K562 (cell line): ENCODE data around the gene TMEM164. TPM values are rescaled to one million over a fixed set of nuclear protein-coding genes. Genes with fewer than 3 reads are reported as not detected.

Experiments
- ARID3A ChIP-seq: IDR thresholded peaks from 2 replicates; pipeline ENCODE4 v1.6.1; 2012; ENCODE audit warnings: low read depth, low read length, improper control_type of control experiment, borderline replicate concordance
- ESRRB ChIP-seq: fragments of 250-450 bp; sonication (Bioruptor Pico); IDR thresholded peaks from 2 replicates; pipeline ENCODE4 v1.5.0; 2020; ENCODE audit warnings: mild to moderate bottlenecking, moderate library complexity, borderline replicate concordance
- EZH2 ChIP-seq: IDR thresholded peaks from 2 replicates; pipeline ENCODE4 v1.6.1; 2012; ENCODE audit warnings: low read depth, mild to moderate bottlenecking, inconsistent platforms, low read length, borderline replicate concordance
- KAT8 ChIP-seq: fragments of 450-650 bp; IDR thresholded peaks from 2 replicates; pipeline ENCODE4 v1.6.1; 2016; ENCODE audit warnings: low read depth, mild to moderate bottlenecking
- KDM4B ChIP-seq, 2 experiments: fragments of 450-650 bp in 1 of 2; sonication (generic) in 1 of 2; IDR thresholded peaks; 2 replicates each; pipeline ENCODE4 v1.6.1; 2016 to 2017; ENCODE audit warnings: borderline replicate concordance in 2 of 2, antibody characterized with exemption in 1 of 2, low read depth in 1 of 2, mild to moderate bottlenecking in 1 of 2
- KLF6 ChIP-seq: fragments of 250-450 bp; sonication (Bioruptor Pico); IDR thresholded peaks from 2 replicates; pipeline ENCODE4 v1.4.0; 2020; ENCODE audit warnings: mild to moderate bottlenecking, moderate library complexity, borderline replicate concordance
- NCOA4 ChIP-seq: fragments of 450-650 bp; IDR thresholded peaks from 2 replicates; pipeline ENCODE4 v1.6.1; 2018; ENCODE audit warnings: mild to moderate bottlenecking; ENCODE audit not compliant: partially characterized antibody
- RBM14 ChIP-seq: fragments of 200-400 bp; formaldehyde crosslinking; IDR thresholded peaks from 2 replicates; pipeline ENCODE4 v1.6.1; 2018; ENCODE audit warnings: low read depth, mild to moderate bottlenecking, low read length, moderate library complexity, borderline replicate concordance; ENCODE audit not compliant: insufficient read depth
- RBM15 ChIP-seq: fragments of 200-400 bp; formaldehyde crosslinking; IDR thresholded peaks from 2 replicates; pipeline ENCODE4 v1.6.1; 2018; ENCODE audit warnings: mild to moderate bottlenecking, low read length, moderate library complexity; ENCODE audit not compliant: insufficient read depth
- SIRT6 ChIP-seq: IDR thresholded peaks from one replicate; pipeline ENCODE4 v1.6.1; 2012; ENCODE audit warnings: low read depth, mild to moderate bottlenecking, control low read depth, inconsistent platforms, low read length, moderate library complexity
- SRSF3 ChIP-seq: fragments of 200-400 bp; formaldehyde crosslinking; IDR thresholded peaks from 2 replicates; pipeline ENCODE4 v1.6.1; 2016; ENCODE audit warnings: mild to moderate bottlenecking, low read length, moderate library complexity; ENCODE audit not compliant: insufficient read depth
- TBL1XR1 ChIP-seq, 2 experiments: IDR thresholded peaks; 2 replicates each; pipeline ENCODE4 v1.6.1; 2012; ENCODE audit warnings: improper control_type of control experiment in 2 of 2, low read length in 2 of 2, mild to moderate bottlenecking in 1 of 2
- TRIM25 ChIP-seq: fragments of 450-650 bp; IDR thresholded peaks from 2 replicates; pipeline ENCODE4 v1.7.0; 2016; ENCODE audit warnings: borderline replicate concordance
- ZNF143 ChIP-seq: sonication (generic); formaldehyde crosslinking; IDR thresholded peaks from 2 replicates; pipeline ENCODE4 v1.9.0; 2022; ENCODE audit warnings: mild to moderate bottlenecking, missing genetic modification reagents
- ZNF408 ChIP-seq: fragments of 250-450 bp; sonication (Bioruptor Pico); IDR thresholded peaks from 2 replicates; pipeline ENCODE4 v1.4.0; 2020; ENCODE audit warnings: low read depth, mild to moderate bottlenecking, moderate library complexity
- ZNF511 ChIP-seq: sonication (generic); formaldehyde crosslinking; IDR thresholded peaks from 2 replicates; pipeline ENCODE4 v1.8.0; 2022; ENCODE audit warnings: mild to moderate bottlenecking, missing genetic modification reagents
- ZNF766 ChIP-seq: fragments of 200-800 bp; sonication (Bioruptor generic); conservative IDR thresholded peaks from 2 replicates; pipeline ENCODE4 v1.6.1; 2016; ENCODE audit warnings: missing genetic modification characterization, missing compliant biosample characterization
- polyA plus RNA-seq, 8 experiments: library from polyadenylated mRNA; depleted of rRNA in 4 of 8; stranded (reverse) in 5 of 8; unstranded in 3 of 8; fragments of >200 nt; fragmentation: Nextera tagmentation in 2 of 8; fragmentation: Illumina TruSeq in 1 of 8; extraction: Ambion mirVana in 2 of 8; extraction: Trizol in 1 of 8; gene quantifications; 2 replicates each; pipeline versions ENCODE4 v1.2.1 to v1.2.3, GENCODE V29; 2011 to 2014; ENCODE audit warnings: inconsistent platforms in 1 of 8, missing spikeins in 1 of 8
- total RNA-seq, 7 experiments: library from RNA; depleted of rRNA in 6 of 7; stranded (reverse); fragments of >200 nt in 6 of 7; fragmentation: Illumina TruSeq in 2 of 7; extraction: Trizol in 2 of 7; gene quantifications; 2 replicates each; pipeline versions ENCODE4 v1.2.1 to v1.2.3, GENCODE V29; 2011 to 2021; ENCODE audit warnings: low replicate concordance in 1 of 7
- TF ChIP-seq, protein P1 (sequence below): fragments of 250-450 bp; sonication (Bioruptor Pico); IDR thresholded peaks from 2 replicates; pipeline ENCODE4 v1.9.0; 2021; ENCODE audit warnings: mild to moderate bottlenecking
- TF ChIP-seq, protein P2 (sequence below): fragments of 250-450 bp; sonication (Bioruptor Pico); IDR thresholded peaks from 2 replicates; pipeline ENCODE4 v1.8.0; 2022; ENCODE audit warnings: moderate library complexity, mild to moderate bottlenecking, inconsistent platforms

TMEM164 gene
- total and polyA plus RNA-seq, 9 of the 15 experiments (the other 6 are each of a cell fraction or from before 2014, with no cell fraction given): 2.4 to 57.3 (median 23.1) TPM

DNA sequence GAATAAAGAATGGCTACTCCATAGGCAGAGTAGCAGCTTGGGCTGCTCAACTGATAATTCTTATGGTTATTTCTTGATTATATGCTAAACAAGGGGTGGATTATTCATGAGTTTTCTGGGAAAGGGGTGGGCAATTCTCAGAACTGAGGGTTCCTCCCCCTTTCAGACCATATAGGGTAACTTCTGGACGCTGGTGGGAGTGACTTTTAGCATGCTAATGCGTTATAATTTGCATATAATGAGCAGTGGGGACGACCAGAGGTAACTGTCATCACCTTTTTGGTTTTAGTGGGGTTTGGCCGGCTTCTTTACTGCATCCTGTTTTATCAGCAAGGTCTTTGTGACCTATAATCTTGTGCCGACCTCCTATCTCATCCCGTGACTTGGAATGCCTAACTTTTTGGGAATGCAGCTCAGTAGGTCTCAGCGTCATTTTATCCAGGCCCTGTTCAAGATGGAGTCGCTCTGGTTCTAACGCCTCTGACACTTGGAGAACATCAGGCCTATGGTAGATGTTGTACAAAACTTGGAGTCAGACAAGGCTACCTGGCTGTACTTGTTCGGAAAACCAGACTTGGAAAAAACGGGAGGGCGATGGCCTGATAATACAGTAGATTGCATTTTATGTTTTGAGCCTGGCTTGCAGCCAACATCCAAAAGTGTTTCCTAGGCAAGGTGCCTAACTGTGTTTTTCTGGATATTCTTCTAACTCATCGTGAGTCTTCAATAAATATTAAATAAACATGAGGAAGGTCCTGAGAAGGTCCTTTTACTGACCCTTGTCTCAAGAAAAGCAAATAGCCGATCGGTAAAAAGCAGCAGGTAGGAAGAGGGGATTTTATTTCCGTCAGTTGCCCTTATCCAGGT lies 1.8 kb upstream of the TMEM164 start (continued):
- no peak for TF ChIP-seq NCOA4
- no peak for TF ChIP-seq ARID3A
- no peak for TF ChIP-seq ZNF511
- no peak for TF ChIP-seq SIRT6
- TF ChIP-seq ZNF766 (CRISPR knock-in tag): peak; percentile 99
- no peak for TF ChIP-seq KAT8
- TF ChIP-seq KLF6 (CRISPR knock-in tag): peak; percentile 98
- no peak for TF ChIP-seq ZNF408 (CRISPR knock-in tag)
- TF ChIP-seq, protein P1, sequence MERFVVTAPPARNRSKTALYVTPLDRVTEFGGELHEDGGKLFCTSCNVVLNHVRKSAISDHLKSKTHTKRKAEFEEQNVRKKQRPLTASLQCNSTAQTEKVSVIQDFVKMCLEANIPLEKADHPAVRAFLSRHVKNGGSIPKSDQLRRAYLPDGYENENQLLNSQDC (CRISPR knock-in tag): 0 out of 2 replicates have a peak, but pooled peaks have one; percentile 72
- TF ChIP-seq RBM15: no peak
- TF ChIP-seq KDM4B (IDR thresholded peaks at IDR 0.05; ENCODE audit: borderline replicate concordance in 2 of 2, low read depth in 1 of 2): no peak
- TF ChIP-seq EZH2: no peak
- TF ChIP-seq ESRRB (CRISPR knock-in tag): peak; percentile 88; the same call in 1 of the 2 replicates
- TF ChIP-seq TRIM25: no peak
- no peak for TF ChIP-seq RBM14
- TF ChIP-seq SRSF3: no peak
- no peak for TF ChIP-seq TBL1XR1 (IDR thresholded peaks at IDR 0.05; ENCODE audit: low read length in 2 of 2)
- TF ChIP-seq ZNF143 (CRISPR knock-in tag): no peak
- TF ChIP-seq, protein P2, sequence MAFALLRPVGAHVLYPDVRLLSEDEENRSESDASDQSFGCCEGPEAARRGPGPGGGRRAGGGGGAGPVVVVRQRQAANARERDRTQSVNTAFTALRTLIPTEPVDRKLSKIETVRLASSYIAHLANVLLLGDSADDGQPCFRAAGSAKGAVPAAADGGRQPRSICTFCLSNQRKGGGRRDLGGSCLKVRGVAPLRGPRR: peak; percentile 99
